OCI-M1 (cell line): ENCODE results near the gene SLC16A4.
"Not testable (repeated sequence)": the region's sequence is repeated elsewhere in the genome, so short reads cannot be mapped to it uniquely, and the experiment has no call there.

ENCODE experiments used
- DNase-seq: peaks from one replicate; lab custom pipeline; 2025; lab: John Stamatoyannopoulos, UW

SLC16A4 gene

GRCh38 chr1:110408488-110408887, 17.7 kb upstream of the SLC16A4 start:
- no peak for DNase-seq

- peak; percentile 95 for DNase-seq
These were observed 16.7 kb upstream of the SLC16A4 start, which contains the start of gene LAMTOR5 for GRCh38 chr1:110407260-110408210. TSS of gene LAMTOR5 (minus strand) at chr1:110407694. CDS start at chr1:110407620, 74 bp downstream.

DNA sequence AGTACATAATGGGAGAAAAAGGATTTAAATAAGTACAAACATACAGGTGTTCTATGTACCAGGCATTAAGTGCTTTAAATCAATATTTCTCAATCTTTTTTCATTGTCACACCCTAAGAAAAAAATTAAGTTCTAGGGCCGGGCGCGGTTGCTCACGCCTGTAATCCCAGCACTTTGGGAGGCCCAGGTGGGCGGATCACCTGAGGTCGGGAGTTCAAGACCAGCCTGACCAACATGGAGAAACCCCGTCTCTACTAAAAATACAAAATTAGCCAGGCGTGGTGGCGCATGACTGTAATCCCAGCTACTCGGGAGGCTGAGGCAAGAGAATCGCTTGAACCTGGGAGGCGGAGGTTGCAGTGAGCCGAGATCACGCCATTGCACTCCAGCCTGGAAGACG, 15.6 kb upstream of the SLC16A4 start:
- not testable (repeated sequence) for DNase-seq

DNA sequence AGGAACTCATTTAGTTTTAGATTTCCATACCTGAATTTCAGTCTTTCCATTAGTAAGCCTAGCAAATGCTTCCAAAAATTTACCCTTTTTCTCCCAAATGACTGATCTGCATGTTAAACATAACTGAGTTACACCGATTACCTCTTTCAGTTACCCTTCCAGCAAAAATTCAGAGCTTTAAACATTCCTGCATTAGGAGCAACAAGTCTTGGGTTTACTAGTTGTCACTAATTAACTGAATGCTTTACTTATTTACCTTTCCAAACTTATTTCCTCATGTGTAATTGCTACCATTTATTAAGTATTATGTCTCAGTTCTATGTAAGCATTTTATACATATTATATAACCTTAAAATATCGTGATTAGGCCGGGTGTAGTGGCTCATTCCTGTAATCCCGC, 13.6 kb upstream of the SLC16A4 start:
- no peak for DNase-seq

- DNase-seq, result no peak
These were observed 13.0 kb upstream of the SLC16A4 start for GRCh38 chr1:110403805-110404204.

GRCh38 chr1:110396259-110396958, 5.6 kb upstream of the SLC16A4 start:
- DNase-seq, result not testable (repeated sequence)

- DNase-seq, result no peak
These were observed 3.6 kb upstream of the SLC16A4 start for GRCh38 chr1:110394493-110394820.

- DNase-seq, result no peak
These were observed 3.1 kb upstream of the SLC16A4 start for GRCh38 chr1:110393691-110394492.

- no peak for DNase-seq
These were observed 2.5 kb upstream of the SLC16A4 start for GRCh38 chr1:110393286-110393685.

- DNase-seq, result no peak
These were observed 730 bp downstream of the SLC16A4 start for GRCh38 chr1:110390096-110390495.

DNA sequence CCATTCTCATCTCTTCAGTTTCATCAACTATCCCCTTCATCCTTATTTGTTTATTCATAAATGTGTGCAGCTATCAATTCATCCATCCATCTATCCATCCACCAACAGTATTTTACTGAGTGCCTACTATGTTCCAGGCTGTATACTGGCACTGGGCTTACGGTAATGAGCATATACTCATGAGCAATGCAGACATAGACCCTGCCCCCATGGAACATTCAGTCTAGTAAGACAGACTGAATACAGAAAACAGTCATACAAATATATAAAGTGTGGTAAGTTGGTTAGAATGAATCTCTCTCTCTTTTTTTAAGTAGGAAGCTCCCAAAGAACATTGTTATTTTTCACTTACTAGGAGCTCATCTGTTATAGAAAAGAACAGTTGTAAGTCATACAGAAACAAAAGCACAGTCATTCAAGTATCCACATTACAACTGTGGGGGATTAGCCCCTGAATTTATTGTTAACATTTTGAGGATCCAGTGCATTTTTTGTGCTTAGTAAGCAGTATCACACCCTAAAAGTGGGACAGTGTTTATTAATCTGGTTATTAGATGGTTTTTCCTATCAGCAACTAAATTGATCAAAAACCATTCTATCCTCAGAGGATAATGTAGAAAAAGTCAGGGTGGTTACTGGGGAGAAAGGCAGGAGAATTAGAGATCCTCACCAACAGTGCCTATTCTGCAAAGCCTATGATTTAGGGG, 3.6 kb downstream of the SLC16A4 start:
- DNase-seq, result no peak

GRCh38 chr1:110385369-110385768, 5.5 kb downstream of the SLC16A4 start:
- DNase-seq, result no peak

- DNase-seq, result no peak
These were observed 6.1 kb downstream of the SLC16A4 start for GRCh38 chr1:110384581-110385321.

DNA sequence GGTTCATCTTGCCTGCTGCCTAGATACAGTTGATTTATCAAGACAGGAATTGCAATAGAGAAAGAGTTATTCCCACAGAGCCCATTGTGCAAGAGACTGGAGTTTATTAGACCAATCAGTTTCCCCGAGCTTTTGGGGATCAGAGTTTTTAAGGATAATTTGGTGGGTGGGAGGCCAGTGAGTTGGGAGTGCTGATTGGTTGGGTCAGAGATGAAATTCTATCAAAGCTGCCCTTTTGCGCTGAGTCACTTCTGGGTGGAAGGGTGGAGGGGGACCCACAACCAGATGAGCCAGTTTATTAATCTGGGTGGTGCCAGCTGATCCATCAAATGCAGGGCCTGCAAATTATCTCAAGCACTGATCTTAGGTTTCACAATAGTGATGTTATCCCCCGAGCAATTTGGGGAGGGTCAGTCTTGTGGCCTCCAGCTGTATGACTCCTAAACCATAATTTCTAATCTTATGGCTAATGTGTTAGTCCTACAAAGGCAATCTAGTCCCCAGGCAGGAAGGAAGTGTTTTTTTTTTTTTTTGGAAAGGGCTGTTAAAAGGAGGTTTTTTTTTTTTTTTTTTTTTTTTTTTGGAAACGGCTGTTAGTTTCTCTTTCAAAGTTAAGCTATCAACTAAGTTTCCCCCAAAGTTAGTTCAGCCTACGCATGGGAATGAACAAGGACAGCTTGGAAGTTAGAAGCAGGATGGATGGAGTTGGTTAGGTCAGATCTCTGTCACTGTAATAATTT, 7.4 kb downstream of the SLC16A4 start:
- DNase-seq, result peak; percentile 76

GRCh38 chr1:110380672-110381283, 10.0 kb downstream of the SLC16A4 start:
- DNase-seq, result no peak

DNA sequence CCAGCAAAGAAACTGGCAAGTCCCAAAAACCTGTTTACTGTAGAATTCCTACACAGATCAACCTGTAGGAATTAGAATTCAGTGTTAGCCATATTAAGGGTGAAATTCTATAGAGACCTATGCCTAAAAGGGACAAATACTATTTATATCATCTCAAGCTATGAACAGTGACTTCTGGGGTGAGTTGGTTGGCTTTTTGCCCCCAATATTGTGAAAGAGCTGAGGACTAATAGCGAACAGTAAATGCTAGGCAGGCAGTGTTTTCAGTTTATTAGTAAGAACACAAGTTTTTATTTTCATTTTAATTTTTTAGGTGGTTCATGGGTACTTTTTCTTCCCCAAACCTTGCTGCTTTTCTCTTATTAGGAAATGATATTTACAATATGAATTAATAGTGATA, 15.3 kb downstream of the SLC16A4 start:
- DNase-seq, result no peak

GRCh38 chr1:110370827-110371226, 20.0 kb downstream of the SLC16A4 start:
- DNase-seq, result peak; percentile 25

- DNase-seq, result no peak
These were observed 26.6 kb downstream of the SLC16A4 start for GRCh38 chr1:110364221-110364620.

DNA sequence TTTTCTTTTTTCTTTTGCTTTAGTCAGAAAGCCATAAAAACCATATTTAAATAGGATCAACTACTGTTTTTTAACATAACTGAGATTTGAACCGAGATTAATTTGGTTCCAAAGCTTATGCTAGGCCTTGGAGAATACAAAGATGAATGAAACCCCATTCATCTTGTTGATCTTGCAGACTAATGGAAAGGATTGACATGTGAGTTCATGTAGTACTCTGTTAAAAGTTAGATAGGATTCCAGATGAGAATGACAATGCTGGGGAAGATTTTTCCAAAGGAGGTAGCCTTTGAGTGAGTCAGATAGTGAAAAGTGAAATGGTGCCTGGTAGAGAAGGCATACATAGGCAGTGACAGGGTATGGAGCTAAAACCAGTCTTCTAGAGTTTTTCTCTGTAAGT, 29.0 kb downstream of the SLC16A4 start:
- no peak for DNase-seq

DNA sequence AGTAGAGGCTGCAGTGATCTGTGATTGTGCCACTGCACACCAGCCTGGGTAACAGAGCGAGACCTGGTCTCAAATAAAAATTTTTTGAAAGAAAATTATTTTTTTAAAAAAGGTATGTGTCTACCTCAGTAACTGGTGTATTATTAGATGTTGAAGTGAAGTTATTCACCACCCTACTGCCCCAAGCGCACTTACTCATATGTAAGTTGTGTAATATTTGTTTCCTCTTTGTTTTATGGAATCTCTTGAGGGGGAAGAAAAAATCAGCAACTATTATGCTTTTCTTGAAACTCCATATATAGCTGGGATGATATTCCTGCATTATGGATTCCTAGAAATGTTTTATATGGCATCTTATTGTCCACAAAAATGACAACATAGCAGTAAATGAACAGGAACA, 30.4 kb downstream of the SLC16A4 start:
- no peak for DNase-seq
